ENCODE data around the gene ARL2.

DNA sequence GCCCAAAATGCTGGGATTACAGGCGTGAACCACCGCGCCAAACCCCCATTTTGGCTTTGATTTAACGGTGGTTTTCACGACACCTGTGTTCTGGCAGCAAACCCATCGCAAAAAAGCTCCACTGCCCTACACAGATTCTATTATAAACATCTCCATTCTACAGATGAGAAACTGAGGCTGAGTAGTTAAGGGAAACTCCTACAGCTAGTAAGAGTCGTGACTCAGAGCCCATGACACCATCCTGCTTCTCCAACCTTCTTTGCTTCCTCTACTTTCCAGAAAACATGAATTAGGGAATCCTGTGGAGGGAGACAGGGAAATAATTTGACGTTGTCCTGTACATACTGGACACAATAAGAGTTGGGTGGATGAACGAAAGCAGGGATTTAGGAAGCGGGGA is 12.8 kb downstream of the ARL2 start:
- TF ChIP-seq, protein P1, sequence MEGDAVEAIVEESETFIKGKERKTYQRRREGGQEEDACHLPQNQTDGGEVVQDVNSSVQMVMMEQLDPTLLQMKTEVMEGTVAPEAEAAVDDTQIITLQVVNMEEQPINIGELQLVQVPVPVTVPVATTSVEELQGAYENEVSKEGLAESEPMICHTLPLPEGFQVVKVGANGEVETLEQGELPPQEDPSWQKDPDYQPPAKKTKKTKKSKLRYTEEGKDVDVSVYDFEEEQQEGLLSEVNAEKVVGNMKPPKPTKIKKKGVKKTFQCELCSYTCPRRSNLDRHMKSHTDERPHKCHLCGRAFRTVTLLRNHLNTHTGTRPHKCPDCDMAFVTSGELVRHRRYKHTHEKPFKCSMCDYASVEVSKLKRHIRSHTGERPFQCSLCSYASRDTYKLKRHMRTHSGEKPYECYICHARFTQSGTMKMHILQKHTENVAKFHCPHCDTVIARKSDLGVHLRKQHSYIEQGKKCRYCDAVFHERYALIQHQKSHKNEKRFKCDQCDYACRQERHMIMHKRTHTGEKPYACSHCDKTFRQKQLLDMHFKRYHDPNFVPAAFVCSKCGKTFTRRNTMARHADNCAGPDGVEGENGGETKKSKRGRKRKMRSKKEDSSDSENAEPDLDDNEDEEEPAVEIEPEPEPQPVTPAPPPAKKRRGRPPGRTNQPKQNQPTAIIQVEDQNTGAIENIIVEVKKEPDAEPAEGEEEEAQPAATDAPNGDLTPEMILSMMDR (tag by site-specific recombination; IDR thresholded peaks at IDR 0.05): no peak
- TF ChIP-seq TRIM28 (IDR thresholded peaks at IDR 0.05; ENCODE audit: borderline replicate concordance, low read length): no peak
- TF ChIP-seq ZNF10 (tag by site-specific recombination; IDR thresholded peaks at IDR 0.05): no peak
- TF ChIP-seq, protein P2, sequence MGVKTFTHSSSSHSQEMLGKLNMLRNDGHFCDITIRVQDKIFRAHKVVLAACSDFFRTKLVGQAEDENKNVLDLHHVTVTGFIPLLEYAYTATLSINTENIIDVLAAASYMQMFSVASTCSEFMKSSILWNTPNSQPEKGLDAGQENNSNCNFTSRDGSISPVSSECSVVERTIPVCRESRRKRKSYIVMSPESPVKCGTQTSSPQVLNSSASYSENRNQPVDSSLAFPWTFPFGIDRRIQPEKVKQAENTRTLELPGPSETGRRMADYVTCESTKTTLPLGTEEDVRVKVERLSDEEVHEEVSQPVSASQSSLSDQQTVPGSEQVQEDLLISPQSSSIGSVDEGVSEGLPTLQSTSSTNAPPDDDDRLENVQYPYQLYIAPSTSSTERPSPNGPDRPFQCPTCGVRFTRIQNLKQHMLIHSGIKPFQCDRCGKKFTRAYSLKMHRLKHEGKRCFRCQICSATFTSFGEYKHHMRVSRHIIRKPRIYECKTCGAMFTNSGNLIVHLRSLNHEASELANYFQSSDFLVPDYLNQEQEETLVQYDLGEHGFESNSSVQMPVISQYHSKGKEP (tag by site-specific recombination; IDR thresholded peaks at IDR 0.05): no peak
- TF ChIP-seq SCRT2 (tag by site-specific recombination; IDR thresholded peaks at IDR 0.05): no peak
- TF ChIP-seq YY1 (tag by site-specific recombination; IDR thresholded peaks at IDR 0.05): no peak
- no peak for TF ChIP-seq ZNF768 (tag by site-specific recombination; IDR thresholded peaks at IDR 0.05)
